ENCODE measurements around the gene GNAI1. TPM values are rescaled to one million over a fixed set of nuclear protein-coding genes. Genes with fewer than 3 reads are reported as not detected.

The GNAI1 gene
- total RNA-seq, 4 donors from 2014 or later: 29.4 to 78.5 (median 35.5) TPM

DNA sequence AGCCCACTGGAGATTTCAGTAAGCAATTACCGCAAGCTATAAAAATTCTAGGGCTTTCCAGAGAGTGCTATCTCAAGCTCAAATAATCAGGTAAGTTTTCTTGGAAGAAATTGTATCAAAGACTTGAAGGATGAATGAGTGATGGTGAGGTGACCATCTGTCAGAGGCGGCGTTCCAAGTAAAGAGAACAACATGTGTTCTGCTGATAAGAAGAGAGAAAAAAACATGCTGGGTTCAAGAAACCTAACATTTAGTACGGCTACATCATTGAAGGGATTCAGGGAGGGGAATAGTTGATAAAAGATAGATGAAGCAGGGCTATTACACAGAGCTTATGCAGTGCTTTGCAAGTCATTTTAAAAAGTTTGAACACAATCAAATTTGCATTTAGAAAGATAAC, 100.7 kb downstream of the GNAI1 start:
- H3K27me3 ChIP-seq: no peaks in the 10 kb centered on the region
- DNase-seq (ENCODE audit: low spot score in 2 of 2): no peak
- TF ChIP-seq, protein P1, sequence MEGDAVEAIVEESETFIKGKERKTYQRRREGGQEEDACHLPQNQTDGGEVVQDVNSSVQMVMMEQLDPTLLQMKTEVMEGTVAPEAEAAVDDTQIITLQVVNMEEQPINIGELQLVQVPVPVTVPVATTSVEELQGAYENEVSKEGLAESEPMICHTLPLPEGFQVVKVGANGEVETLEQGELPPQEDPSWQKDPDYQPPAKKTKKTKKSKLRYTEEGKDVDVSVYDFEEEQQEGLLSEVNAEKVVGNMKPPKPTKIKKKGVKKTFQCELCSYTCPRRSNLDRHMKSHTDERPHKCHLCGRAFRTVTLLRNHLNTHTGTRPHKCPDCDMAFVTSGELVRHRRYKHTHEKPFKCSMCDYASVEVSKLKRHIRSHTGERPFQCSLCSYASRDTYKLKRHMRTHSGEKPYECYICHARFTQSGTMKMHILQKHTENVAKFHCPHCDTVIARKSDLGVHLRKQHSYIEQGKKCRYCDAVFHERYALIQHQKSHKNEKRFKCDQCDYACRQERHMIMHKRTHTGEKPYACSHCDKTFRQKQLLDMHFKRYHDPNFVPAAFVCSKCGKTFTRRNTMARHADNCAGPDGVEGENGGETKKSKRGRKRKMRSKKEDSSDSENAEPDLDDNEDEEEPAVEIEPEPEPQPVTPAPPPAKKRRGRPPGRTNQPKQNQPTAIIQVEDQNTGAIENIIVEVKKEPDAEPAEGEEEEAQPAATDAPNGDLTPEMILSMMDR (IDR thresholded peaks at IDR 0.05): no peak
- TF ChIP-seq EP300 (IDR thresholded peaks at IDR 0.05): no peak
- TF ChIP-seq POLR2A (IDR thresholded peaks at IDR 0.05): no peak
- H3K36me3 ChIP-seq: no peaks in the 10 kb centered on the region
- no peaks in the 10 kb centered on the region for H3K4me1 ChIP-seq
- no peak overlapping the region for H3K27ac ChIP-seq
- no peaks in the 10 kb centered on the region for H3K9me3 ChIP-seq
- 91 to 93% methylated on average over 4 of the region's 4 CpGs for WGBS, 2 donors
- H3K4me3 ChIP-seq: no peak overlapping the region

DNA sequence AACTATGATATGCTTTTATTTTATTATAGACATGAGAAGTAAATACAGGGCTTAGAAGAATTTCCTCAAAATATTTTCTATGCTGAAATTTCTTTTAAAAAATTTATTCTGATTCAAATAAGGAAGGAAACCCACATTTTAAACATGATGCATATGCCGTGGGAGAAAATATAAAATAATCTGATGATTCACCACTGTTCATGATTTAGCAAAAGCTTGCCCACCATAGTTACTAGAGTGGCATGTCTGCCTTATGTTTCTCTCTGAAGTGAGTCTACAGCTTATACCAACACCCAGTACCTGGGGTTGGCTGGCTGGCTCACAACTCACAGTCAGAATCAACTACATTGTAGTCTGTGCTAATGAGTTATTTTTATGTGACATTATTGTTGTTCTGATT, 102.0 kb downstream of the GNAI1 start:
- H3K9me3 ChIP-seq: no peaks in the 10 kb centered on the region
- no peaks in the 10 kb centered on the region for H3K27me3 ChIP-seq
- 74 to 84% methylated on average over 1 of the region's 1 CpG for WGBS, 2 donors
- TF ChIP-seq, protein P1 (IDR thresholded peaks at IDR 0.05): no peak
- TF ChIP-seq POLR2A (IDR thresholded peaks at IDR 0.05): no peak
- no peak for TF ChIP-seq EP300 (IDR thresholded peaks at IDR 0.05)
- H3K4me3 ChIP-seq: no peak overlapping the region
- no peaks in the 10 kb centered on the region for H3K36me3 ChIP-seq
- no peaks in the 10 kb centered on the region for H3K4me1 ChIP-seq
- no peak for DNase-seq (ENCODE audit: low spot score in 2 of 2)
- H3K27ac ChIP-seq: no peak overlapping the region

DNA sequence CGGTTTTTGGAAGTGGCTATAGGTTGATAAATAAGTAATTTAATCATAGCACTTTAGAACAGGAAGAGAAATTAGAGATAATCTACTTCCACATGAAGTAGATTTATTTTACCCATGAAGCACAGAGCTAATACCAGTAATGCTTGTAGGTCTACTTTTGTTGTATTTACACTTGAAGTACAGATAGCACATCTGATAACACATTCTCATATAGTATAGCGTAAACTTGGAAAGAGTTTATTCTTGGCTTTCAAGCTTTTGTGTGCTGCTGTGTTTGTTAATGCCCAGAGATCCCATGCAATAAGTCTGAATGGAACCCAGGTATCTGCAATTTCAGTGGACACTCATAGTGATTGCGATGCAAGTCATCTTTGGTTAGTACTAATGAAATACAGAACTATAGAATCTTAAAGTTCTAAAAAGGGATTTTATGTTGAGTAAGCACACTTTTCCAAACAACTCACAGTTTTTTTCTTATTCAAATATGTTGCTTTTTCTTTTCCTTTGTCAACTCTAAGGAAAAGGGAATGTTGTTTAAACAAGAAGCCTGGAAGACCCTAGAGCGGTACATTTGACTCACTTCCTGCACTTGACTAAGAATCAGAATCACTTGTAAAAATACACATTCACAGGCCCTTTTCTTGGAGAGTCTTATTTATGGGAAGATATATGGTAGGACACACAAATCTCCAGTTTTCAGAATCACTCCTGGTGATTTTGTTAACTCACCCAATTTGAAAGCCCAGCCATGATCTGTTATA, 105.8 kb downstream of the GNAI1 start:
- DNase-seq (ENCODE audit: low spot score in 2 of 2): no peak
- TF ChIP-seq POLR2A (IDR thresholded peaks at IDR 0.05): no peak
- TF ChIP-seq, protein P1 (IDR thresholded peaks at IDR 0.05): no peak
- no peak for TF ChIP-seq EP300 (IDR thresholded peaks at IDR 0.05)
- Histone ChIP-seq H3K27ac (no peak overlapping the region), H3K4me3 (no peak overlapping the region), H3K36me3 (no peaks in the 10 kb centered on the region), H3K9me3 (no peaks in the 10 kb centered on the region), H3K27me3 (no peaks in the 10 kb centered on the region), H3K4me1 (no peaks in the 10 kb centered on the region)
- WGBS, 2 donors: 96% methylated on average over 4 of the region's 4 CpGs

DNA sequence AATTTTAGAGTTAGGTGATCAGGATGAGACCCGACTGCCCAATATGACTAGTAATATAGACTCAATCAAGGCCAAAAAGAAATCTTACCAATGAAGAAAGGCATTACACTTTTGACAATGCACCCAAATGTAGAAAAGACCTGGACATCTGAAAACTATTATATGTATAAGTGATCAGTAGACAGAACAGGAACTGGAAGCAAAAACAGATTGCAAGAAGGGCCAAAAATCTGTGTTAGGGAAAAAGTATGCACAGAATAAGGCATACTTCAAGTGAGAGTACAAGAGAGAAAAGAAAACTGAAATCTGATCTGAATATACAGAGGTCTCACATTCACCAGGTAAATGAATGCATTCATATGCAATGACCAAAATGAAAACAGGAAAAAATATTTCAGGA, 107.0 kb downstream of the GNAI1 start:
- Histone ChIP-seq H3K36me3 (no peaks in the 10 kb centered on the region), H3K4me1 (no peaks in the 10 kb centered on the region), H3K27ac (no peak overlapping the region), H3K9me3 (no peaks in the 10 kb centered on the region), H3K27me3 (no peaks in the 10 kb centered on the region), H3K4me3 (no peak overlapping the region)
- TF ChIP-seq POLR2A (IDR thresholded peaks at IDR 0.05) (no peak), EP300 (IDR thresholded peaks at IDR 0.05) (no peak)
- TF ChIP-seq, protein P1 (IDR thresholded peaks at IDR 0.05): no peak
- 96 to 97% methylated on average over 1 of the region's 1 CpG for WGBS, 2 donors
- DNase-seq (ENCODE audit: low spot score in 2 of 2): no peak

DNA sequence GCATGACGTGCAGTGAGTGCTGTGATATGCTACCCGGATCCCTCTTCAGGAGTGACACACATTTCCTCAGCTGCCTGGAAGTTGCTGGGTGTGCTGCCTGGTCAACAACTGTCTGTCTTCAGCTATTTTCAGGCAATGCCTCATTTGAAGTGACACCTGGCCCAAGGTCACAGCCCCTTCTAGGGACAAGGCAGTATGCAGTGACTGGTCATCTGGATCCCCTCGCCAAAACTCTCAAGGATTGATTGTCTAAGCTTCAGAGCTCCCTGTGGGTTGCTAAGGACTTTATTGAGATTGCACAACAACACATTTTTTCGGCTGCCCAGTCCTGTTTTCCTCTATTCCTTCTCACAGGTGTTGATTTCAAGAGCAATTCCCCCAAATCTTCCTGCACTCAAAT, 108.8 kb downstream of the GNAI1 start:
- Histone ChIP-seq H3K27me3 (no peaks in the 10 kb centered on the region), H3K27ac (no peak overlapping the region), H3K36me3 (no peaks in the 10 kb centered on the region), H3K9me3 (no peaks in the 10 kb centered on the region), H3K4me1 (no peaks in the 10 kb centered on the region), H3K4me3 (no peak overlapping the region)
- DNase-seq (ENCODE audit: low spot score in 2 of 2): no peak
- 73 to 79% methylated on average over 4 of the region's 4 CpGs for whole genome bisulfite sequencing, 2 donors
- TF ChIP-seq EP300 (IDR thresholded peaks at IDR 0.05) (no peak), POLR2A (IDR thresholded peaks at IDR 0.05) (no peak)
- TF ChIP-seq, protein P1 (IDR thresholded peaks at IDR 0.05): no peak

All from tibial nerve (tissue), 4 donors.